A549 treated with Mapracorat at 1 μM for 4 hours (cell line): ENCODE results near the gene TAF11L7. TPM values are rescaled to one million over a fixed set of nuclear protein-coding genes. Genes with fewer than 3 reads are reported as not detected.

ENCODE experiments used
- total RNA-seq: library from RNA; stranded (reverse); fragments of 200-300 nt; extraction: Qiagen RNA extraction; gene quantifications from 5 replicates; pipeline ENCODE4 v1.2.3, GENCODE V29; 2022

TAF11L7 gene
- total RNA-seq: not detected in 5 replicates

GRCh38 chr5:17585658-17586057 is at the start of gene TAF11L7:
TSS of gene TAF11L7 (minus strand) at chr5:17585758.

GRCh38 chr5:17634160-17634559 is 48.6 kb upstream of the TAF11L7 start, which contains the start of gene TAF11L14:
TSS of gene TAF11L14 (plus strand) at chr5:17634460.

GRCh38 chr5:17631788-17632187 is 46.2 kb upstream of the TAF11L7 start, which contains the start of gene TAF11L13:
TSS of gene TAF11L13 (plus strand) at chr5:17632088.

GRCh38 chr5:17610092-17610491 is 24.5 kb upstream of the TAF11L7 start, which contains the start of gene TAF11L12:
TSS of gene TAF11L12 (plus strand) at chr5:17610392.

GRCh38 chr5:17603880-17604279 is 18.3 kb upstream of the TAF11L7 start, which contains the start of gene TAF11L11:
TSS of gene TAF11L11 (plus strand) at chr5:17604183.

GRCh38 chr5:17597728-17598127 is 12.2 kb upstream of the TAF11L7 start, which contains the start of gene TAF11L10:
TSS of gene TAF11L10 (minus strand) at chr5:17597828.

GRCh38 chr5:17594255-17594654 is 8.7 kb upstream of the TAF11L7 start, which contains the start of gene TAF11L9:
TSS of gene TAF11L9 (minus strand) at chr5:17594394.

GRCh38 chr5:17590860-17591259 is 5.3 kb upstream of the TAF11L7 start, which contains the start of gene TAF11L8:
TSS of gene TAF11L8 (minus strand) at chr5:17590960.

Other genes with a start within 250 kb of the TAF11L7 start
- gene TAF11L2, start 87.5 kb downstream of the TAF11L7 start, total RNA-seq: not detected in 5 replicates
- not detected in 5 replicates for gene TAF11L3, start 67.4 kb downstream of the TAF11L7 start, total RNA-seq
- not detected in 5 replicates for gene TAF11L4, start 64.0 kb downstream of the TAF11L7 start, total RNA-seq
- not detected in 5 replicates for gene TAF11L5, start 60.5 kb downstream of the TAF11L7 start, total RNA-seq
- not detected in 5 replicates for gene TAF11L6, start 57.1 kb downstream of the TAF11L7 start, total RNA-seq
- gene TAF11L8, start 5.2 kb upstream of the TAF11L7 start, total RNA-seq: not detected in 5 replicates
- gene TAF11L9, start 8.6 kb upstream of the TAF11L7 start, total RNA-seq: not detected in 5 replicates
- not detected in 5 replicates for gene TAF11L10, start 12.1 kb upstream of the TAF11L7 start, total RNA-seq
- gene TAF11L11, start 18.4 kb upstream of the TAF11L7 start, total RNA-seq: 0.11 to 0.15 TPM in 2 of 5 replicates, not detected in the others
- not detected in 5 replicates for gene TAF11L12, start 24.6 kb upstream of the TAF11L7 start, total RNA-seq
- not detected in 5 replicates for gene TAF11L13, start 46.3 kb upstream of the TAF11L7 start, total RNA-seq
- gene TAF11L14, start 48.7 kb upstream of the TAF11L7 start, total RNA-seq: not detected in 5 replicates